GM23338 (cell line): ENCODE data around the gene GATA5. TPM values are rescaled to one million over a fixed set of nuclear protein-coding genes. Genes with fewer than 3 reads are reported as not detected.

Source experiments
- ATAC-seq: fragments of 200-7000 bp; cut with Tn5 transposase; 3 replicates; pipeline ENCODE4 v1.9.1; 2020
- DNase-seq: peaks from one replicate; pipeline ENCODE4 v3.0.0-alpha.2; 2015; ENCODE audit warnings: low spot score
- H2AFZ ChIP-seq: fragments of 200-600 bp; sonication (generic); 2 replicates; pipeline ENCODE4 v1.8.0; 2016; ENCODE audit warnings: antibody characterized with exemption, mild to moderate bottlenecking, moderate library complexity
- H3F3A ChIP-seq: fragments of 200-600 bp; sonication (generic); replicated peaks from 2 replicates; pipeline ENCODE4 v1.8.0; 2017; ENCODE audit warnings: antibody characterized with exemption, mixed run types, low read depth
- H3K27ac ChIP-seq: fragments of 200-600 bp; sonication (generic); 2 replicates; pipeline ENCODE4 v1.6.1; 2016; ENCODE audit warnings: low read depth
- H3K27me3 ChIP-seq: fragments of 200-600 bp; sonication (generic); 2 replicates; pipeline ENCODE4 v1.8.0; 2016; ENCODE audit warnings: mild to moderate bottlenecking, mixed run types, moderate library complexity; ENCODE audit not compliant: insufficient read depth
- H3K36me3 ChIP-seq: fragments of 200-600 bp; sonication (generic); 2 replicates; pipeline ENCODE4 v1.8.0; 2016; ENCODE audit warnings: mild to moderate bottlenecking; ENCODE audit not compliant: insufficient read depth
- H3K4me1 ChIP-seq: fragments of 200-600 bp; sonication (generic); 2 replicates; pipeline ENCODE4 v1.8.0; 2016; ENCODE audit warnings: mild to moderate bottlenecking, moderate library complexity; ENCODE audit not compliant: insufficient read depth
- H3K4me2 ChIP-seq: fragments of 200-600 bp; sonication (generic); 2 replicates; pipeline ENCODE4 v1.7.1; 2017; ENCODE audit warnings: mixed run types
- H3K4me3 ChIP-seq: fragments of 200-600 bp; sonication (generic); 2 replicates; pipeline ENCODE4 v1.6.1; 2016; ENCODE audit warnings: mixed run types
- H3K79me2 ChIP-seq: fragments of 200-600 bp; sonication (generic); replicated peaks from 2 replicates; pipeline ENCODE4 v1.8.0; 2017; ENCODE audit warnings: mild to moderate bottlenecking; ENCODE audit not compliant: insufficient read depth
- H3K9me2 ChIP-seq: fragments of 200-600 bp; sonication (generic); 2 replicates; pipeline ENCODE4 v1.8.0; 2017; ENCODE audit not compliant: insufficient read depth
- H4K20me1 ChIP-seq: fragments of 200-600 bp; sonication (generic); replicated peaks from 2 replicates; pipeline ENCODE4 v1.8.0; 2017; ENCODE audit warnings: mild to moderate bottlenecking; ENCODE audit not compliant: insufficient read depth
- H3K27ac Mint-ChIP-seq: 2 replicates; pipeline ENCODE4 v1.8.0; 2020; ENCODE audit warnings: inconsistent platforms, mild to moderate bottlenecking, moderate library complexity, mixed read lengths
- H3K27me3 Mint-ChIP-seq: 3 replicates; pipeline ENCODE4 v1.8.0; 2022; ENCODE audit warnings: low read depth, mild to moderate bottlenecking, moderate library complexity, mixed read lengths, inconsistent platforms; ENCODE audit not compliant: insufficient read depth, poor library complexity
- H3K36me3 Mint-ChIP-seq: 3 replicates; pipeline ENCODE4 v1.8.0; 2021; ENCODE audit warnings: low read depth, mild to moderate bottlenecking, inconsistent platforms, moderate library complexity, mixed read lengths
- H3K4me1 Mint-ChIP-seq: 3 replicates; pipeline ENCODE4 v1.8.0; 2020; ENCODE audit warnings: mild to moderate bottlenecking, inconsistent platforms, mixed read lengths
- H3K4me3 Mint-ChIP-seq: 3 replicates; pipeline ENCODE4 v1.8.0; 2021; ENCODE audit warnings: moderate library complexity, mild to moderate bottlenecking, inconsistent platforms, mixed read lengths
- H3K9me3 Mint-ChIP-seq: 3 replicates; pipeline ENCODE4 v1.8.0; 2020; ENCODE audit warnings: moderate library complexity, mild to moderate bottlenecking, inconsistent platforms, mixed read lengths
- CREB1 ChIP-seq: fragments of 250-450 bp; sonication (Bioruptor Pico); IDR thresholded peaks from 2 replicates; pipeline ENCODE4 v1.5.0; 2020; ENCODE audit warnings: low read depth, mild to moderate bottlenecking, moderate library complexity
- EZH2 ChIP-seq: fragments of 200-600 bp; sonication (generic); IDR thresholded peaks from one replicate; pipeline ENCODE4 v1.8.0; 2017; ENCODE audit warnings: antibody characterized with exemption, mild to moderate bottlenecking, low read depth; ENCODE audit not compliant: unreplicated experiment
- EZH2phosphoT487 ChIP-seq: fragments of 200-600 bp; sonication (generic); IDR thresholded peaks from one replicate; pipeline ENCODE4 v1.8.1; 2018; ENCODE audit warnings: antibody characterized with exemption; ENCODE audit not compliant: unreplicated experiment
- JUNB ChIP-seq: IDR thresholded peaks from one replicate; pipeline ENCODE4 v1.6.1; 2016; ENCODE audit warnings: antibody characterized with exemption; ENCODE audit not compliant: unreplicated experiment
- NANOG ChIP-seq: IDR thresholded peaks from 2 replicates; pipeline ENCODE4 v1.6.1; 2016; ENCODE audit warnings: antibody characterized with exemption, borderline replicate concordance
- POLR2AphosphoS5 ChIP-seq: IDR thresholded peaks from 2 replicates; pipeline ENCODE4 v1.6.1; 2016; ENCODE audit warnings: antibody characterized with exemption, low read depth
- STAT1 ChIP-seq: IDR thresholded peaks from one replicate; pipeline ENCODE4 v1.6.1; 2016; ENCODE audit warnings: antibody characterized with exemption; ENCODE audit not compliant: unreplicated experiment
- ZNF114 ChIP-seq: fragments of 250-450 bp; sonication (Bioruptor Pico); IDR thresholded peaks from 2 replicates; pipeline ENCODE4 v1.5.0; 2020; ENCODE audit warnings: mild to moderate bottlenecking, moderate library complexity
- ZNF331 ChIP-seq: fragments of 250-450 bp; sonication (Bioruptor Pico); IDR thresholded peaks from 2 replicates; pipeline ENCODE4 v1.5.0; 2020; ENCODE audit warnings: low read depth, mild to moderate bottlenecking, moderate library complexity
- polyA plus RNA-seq: library from polyadenylated mRNA; unstranded; fragments of >200 nt; fragmentation: Nextera tagmentation; extraction: Ambion mirVana; gene quantifications from 2 replicates; pipeline ENCODE4 v1.2.1, GENCODE V29; 2016
- total RNA-seq: library from RNA; depleted of rRNA; stranded (reverse); fragments of >200 nt; shearing (Covaris generic); gene quantifications from 2 replicates; pipeline ENCODE4 v1.2.3, GENCODE V29; 2014
- TF ChIP-seq, protein P1 (sequence below), 2 experiments: fragments of 200-600 bp in 1 of 2; sonication (generic) in 1 of 2; conservative IDR thresholded peaks; 2 replicates each; pipeline versions ENCODE4 v1.5.1 to v1.6.1; 2016 to 2017; ENCODE audit warnings: antibody characterized with exemption in 2 of 2, low read depth in 2 of 2, mild to moderate bottlenecking in 2 of 2, moderate library complexity in 1 of 2
- TF ChIP-seq, protein P2 (sequence below): IDR thresholded peaks from 2 replicates; pipeline ENCODE4 v1.6.1; 2016; ENCODE audit warnings: antibody characterized with exemption
- TF ChIP-seq, protein P3 (sequence below): fragments of 250-450 bp; sonication (Bioruptor Pico); IDR thresholded peaks from 2 replicates; pipeline ENCODE4 v1.5.0; 2020; ENCODE audit warnings: mild to moderate bottlenecking, moderate library complexity
- TF ChIP-seq, protein P4 (sequence below): IDR thresholded peaks from one replicate; pipeline ENCODE4 v1.6.1; 2018; ENCODE audit warnings: antibody characterized with exemption; ENCODE audit not compliant: unreplicated experiment

The GATA5 gene
- total and polyA plus RNA-seq, 2 experiments from 2014 or later: 0.60 to 0.73 TPM

DNA sequence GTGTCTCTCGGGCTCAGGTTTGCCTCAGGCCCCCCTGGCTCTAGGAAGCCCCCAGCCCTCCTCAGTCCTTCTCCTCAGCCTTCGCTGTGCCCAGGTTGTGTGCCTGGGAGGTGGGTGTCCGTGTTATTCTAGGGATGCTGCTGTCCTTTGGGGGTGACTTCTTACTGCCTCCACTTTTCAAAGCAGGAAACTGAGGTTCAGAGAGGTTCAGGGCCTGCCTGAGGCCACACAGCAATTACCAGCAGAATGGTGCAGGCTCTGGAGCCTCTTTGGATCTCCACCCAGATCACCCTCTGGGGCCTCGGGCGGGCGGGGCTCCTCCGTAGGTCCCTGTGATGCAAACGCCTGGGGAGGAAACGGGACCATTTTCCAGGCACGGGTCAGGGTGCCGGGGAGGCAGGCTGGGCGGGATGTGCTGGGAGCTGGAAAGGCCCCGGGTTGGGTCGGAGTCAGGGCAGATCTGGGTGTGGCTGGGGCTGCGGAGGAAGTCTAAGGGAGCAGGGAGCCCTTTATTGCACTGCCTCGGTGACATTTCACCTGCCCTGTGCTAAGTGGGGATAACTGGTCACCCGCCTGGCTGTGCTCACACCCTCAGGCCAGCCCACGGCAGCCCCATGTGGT lies 23.2 kb downstream of the GATA5 start:
- Histone ChIP-seq H3K36me3 (no peaks in the 10 kb centered on the region), H3F3A (0 out of 2 replicates have a peak, but pooled peaks cover 2% of the 10 kb centered on the region), H2AFZ (no peak overlapping the region), H4K20me1 (no peaks in the 10 kb centered on the region), H3K27me3 (no peaks in the 10 kb centered on the region), H3K4me1 (no peaks in the 10 kb centered on the region), H3K27ac (no peak overlapping the region), H3K9me2 (no peaks in the 10 kb centered on the region), H3K79me2 (no peaks in the 10 kb centered on the region), H3K4me3 (no peak overlapping the region), H3K4me2 (no peak overlapping the region)
- no peak for ATAC-seq
- TF ChIP-seq ZNF331 (no peak), POLR2AphosphoS5 (no peak), STAT1 (no peak), CREB1 (CRISPR knock-in tag) (no peak), NANOG (no peak), EZH2phosphoT487 (no peak), JUNB (no peak), ZNF114 (no peak), EZH2 (no peak)
- TF ChIP-seq, protein P1, sequence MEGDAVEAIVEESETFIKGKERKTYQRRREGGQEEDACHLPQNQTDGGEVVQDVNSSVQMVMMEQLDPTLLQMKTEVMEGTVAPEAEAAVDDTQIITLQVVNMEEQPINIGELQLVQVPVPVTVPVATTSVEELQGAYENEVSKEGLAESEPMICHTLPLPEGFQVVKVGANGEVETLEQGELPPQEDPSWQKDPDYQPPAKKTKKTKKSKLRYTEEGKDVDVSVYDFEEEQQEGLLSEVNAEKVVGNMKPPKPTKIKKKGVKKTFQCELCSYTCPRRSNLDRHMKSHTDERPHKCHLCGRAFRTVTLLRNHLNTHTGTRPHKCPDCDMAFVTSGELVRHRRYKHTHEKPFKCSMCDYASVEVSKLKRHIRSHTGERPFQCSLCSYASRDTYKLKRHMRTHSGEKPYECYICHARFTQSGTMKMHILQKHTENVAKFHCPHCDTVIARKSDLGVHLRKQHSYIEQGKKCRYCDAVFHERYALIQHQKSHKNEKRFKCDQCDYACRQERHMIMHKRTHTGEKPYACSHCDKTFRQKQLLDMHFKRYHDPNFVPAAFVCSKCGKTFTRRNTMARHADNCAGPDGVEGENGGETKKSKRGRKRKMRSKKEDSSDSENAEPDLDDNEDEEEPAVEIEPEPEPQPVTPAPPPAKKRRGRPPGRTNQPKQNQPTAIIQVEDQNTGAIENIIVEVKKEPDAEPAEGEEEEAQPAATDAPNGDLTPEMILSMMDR (conservative IDR thresholded peaks at IDR 0.05; ENCODE audit: low read depth in 2 of 2): no peak
- TF ChIP-seq, protein P2, sequence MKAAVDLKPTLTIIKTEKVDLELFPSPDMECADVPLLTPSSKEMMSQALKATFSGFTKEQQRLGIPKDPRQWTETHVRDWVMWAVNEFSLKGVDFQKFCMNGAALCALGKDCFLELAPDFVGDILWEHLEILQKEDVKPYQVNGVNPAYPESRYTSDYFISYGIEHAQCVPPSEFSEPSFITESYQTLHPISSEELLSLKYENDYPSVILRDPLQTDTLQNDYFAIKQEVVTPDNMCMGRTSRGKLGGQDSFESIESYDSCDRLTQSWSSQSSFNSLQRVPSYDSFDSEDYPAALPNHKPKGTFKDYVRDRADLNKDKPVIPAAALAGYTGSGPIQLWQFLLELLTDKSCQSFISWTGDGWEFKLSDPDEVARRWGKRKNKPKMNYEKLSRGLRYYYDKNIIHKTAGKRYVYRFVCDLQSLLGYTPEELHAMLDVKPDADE: no peak
- TF ChIP-seq, protein P3, sequence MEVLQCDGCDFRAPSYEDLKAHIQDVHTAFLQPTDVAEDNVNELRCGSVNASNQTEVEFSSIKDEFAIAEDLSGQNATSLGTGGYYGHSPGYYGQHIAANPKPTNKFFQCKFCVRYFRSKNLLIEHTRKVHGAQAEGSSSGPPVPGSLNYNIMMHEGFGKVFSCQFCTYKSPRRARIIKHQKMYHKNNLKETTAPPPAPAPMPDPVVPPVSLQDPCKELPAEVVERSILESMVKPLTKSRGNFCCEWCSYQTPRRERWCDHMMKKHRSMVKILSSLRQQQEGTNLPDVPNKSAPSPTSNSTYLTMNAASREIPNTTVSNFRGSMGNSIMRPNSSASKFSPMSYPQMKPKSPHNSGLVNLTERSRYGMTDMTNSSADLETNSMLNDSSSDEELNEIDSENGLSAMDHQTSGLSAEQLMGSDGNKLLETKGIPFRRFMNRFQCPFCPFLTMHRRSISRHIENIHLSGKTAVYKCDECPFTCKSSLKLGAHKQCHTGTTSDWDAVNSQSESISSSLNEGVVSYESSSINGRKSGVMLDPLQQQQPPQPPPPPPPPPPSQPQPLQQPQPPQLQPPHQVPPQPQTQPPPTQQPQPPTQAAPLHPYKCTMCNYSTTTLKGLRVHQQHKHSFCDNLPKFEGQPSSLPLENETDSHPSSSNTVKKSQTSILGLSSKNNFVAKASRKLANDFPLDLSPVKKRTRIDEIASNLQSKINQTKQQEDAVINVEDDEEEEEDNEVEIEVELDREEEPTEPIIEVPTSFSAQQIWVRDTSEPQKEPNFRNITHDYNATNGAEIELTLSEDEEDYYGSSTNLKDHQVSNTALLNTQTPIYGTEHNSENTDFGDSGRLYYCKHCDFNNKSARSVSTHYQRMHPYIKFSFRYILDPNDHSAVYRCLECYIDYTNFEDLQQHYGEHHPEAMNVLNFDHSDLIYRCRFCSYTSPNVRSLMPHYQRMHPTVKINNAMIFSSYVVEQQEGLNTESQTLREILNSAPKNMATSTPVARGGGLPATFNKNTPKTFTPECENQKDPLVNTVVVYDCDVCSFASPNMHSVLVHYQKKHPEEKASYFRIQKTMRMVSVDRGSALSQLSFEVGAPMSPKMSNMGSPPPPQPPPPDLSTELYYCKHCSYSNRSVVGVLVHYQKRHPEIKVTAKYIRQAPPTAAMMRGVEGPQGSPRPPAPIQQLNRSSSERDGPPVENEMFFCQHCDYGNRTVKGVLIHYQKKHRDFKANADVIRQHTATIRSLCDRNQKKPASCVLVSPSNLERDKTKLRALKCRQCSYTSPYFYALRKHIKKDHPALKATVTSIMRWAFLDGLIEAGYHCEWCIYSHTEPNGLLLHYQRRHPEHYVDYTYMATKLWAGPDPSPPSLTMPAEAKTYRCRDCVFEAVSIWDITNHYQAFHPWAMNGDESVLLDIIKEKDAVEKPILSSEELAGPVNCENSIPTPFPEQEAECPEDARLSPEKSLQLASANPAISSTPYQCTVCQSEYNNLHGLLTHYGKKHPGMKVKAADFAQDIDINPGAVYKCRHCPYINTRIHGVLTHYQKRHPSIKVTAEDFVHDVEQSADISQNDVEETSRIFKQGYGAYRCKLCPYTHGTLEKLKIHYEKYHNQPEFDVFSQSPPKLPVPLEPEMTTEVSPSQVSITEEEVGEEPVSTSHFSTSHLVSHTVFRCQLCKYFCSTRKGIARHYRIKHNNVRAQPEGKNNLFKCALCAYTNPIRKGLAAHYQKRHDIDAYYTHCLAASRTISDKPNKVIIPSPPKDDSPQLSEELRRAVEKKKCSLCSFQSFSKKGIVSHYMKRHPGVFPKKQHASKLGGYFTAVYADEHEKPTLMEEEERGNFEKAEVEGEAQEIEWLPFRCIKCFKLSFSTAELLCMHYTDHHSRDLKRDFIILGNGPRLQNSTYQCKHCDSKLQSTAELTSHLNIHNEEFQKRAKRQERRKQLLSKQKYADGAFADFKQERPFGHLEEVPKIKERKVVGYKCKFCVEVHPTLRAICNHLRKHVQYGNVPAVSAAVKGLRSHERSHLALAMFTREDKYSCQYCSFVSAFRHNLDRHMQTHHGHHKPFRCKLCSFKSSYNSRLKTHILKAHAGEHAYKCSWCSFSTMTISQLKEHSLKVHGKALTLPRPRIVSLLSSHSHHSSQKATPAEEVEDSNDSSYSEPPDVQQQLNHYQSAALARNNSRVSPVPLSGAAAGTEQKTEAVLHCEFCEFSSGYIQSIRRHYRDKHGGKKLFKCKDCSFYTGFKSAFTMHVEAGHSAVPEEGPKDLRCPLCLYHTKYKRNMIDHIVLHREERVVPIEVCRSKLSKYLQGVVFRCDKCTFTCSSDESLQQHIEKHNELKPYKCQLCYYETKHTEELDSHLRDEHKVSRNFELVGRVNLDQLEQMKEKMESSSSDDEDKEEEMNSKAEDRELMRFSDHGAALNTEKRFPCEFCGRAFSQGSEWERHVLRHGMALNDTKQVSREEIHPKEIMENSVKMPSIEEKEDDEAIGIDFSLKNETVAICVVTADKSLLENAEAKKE (CRISPR knock-in tag): no peak
- TF ChIP-seq, protein P4, sequence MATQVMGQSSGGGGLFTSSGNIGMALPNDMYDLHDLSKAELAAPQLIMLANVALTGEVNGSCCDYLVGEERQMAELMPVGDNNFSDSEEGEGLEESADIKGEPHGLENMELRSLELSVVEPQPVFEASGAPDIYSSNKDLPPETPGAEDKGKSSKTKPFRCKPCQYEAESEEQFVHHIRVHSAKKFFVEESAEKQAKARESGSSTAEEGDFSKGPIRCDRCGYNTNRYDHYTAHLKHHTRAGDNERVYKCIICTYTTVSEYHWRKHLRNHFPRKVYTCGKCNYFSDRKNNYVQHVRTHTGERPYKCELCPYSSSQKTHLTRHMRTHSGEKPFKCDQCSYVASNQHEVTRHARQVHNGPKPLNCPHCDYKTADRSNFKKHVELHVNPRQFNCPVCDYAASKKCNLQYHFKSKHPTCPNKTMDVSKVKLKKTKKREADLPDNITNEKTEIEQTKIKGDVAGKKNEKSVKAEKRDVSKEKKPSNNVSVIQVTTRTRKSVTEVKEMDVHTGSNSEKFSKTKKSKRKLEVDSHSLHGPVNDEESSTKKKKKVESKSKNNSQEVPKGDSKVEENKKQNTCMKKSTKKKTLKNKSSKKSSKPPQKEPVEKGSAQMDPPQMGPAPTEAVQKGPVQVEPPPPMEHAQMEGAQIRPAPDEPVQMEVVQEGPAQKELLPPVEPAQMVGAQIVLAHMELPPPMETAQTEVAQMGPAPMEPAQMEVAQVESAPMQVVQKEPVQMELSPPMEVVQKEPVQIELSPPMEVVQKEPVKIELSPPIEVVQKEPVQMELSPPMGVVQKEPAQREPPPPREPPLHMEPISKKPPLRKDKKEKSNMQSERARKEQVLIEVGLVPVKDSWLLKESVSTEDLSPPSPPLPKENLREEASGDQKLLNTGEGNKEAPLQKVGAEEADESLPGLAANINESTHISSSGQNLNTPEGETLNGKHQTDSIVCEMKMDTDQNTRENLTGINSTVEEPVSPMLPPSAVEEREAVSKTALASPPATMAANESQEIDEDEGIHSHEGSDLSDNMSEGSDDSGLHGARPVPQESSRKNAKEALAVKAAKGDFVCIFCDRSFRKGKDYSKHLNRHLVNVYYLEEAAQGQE: no peak
- Mint-ChIP-seq H3K4me3 (no peak overlapping the region), H3K27ac (no peak overlapping the region), H3K36me3 (no peaks in the 10 kb centered on the region), H3K27me3 (peaks cover 8% of the 10 kb centered on the region), H3K9me3 (no peaks in the 10 kb centered on the region), H3K4me1 (peaks cover 2% of the 10 kb centered on the region; the same call in 1 of the 3 replicates)
- DNase-seq: no peak
